ENCODE measurements around the gene SRPK1. TPM values are rescaled to one million over a fixed set of nuclear protein-coding genes. Genes with fewer than 3 reads are reported as not detected.

Gene SRPK1
- total and polyA plus RNA-seq, 2 of the 13 experiments (the other 11 are each of a cell fraction or from before 2014, with no cell fraction given), result 56.4 to 142 TPM

DNA sequence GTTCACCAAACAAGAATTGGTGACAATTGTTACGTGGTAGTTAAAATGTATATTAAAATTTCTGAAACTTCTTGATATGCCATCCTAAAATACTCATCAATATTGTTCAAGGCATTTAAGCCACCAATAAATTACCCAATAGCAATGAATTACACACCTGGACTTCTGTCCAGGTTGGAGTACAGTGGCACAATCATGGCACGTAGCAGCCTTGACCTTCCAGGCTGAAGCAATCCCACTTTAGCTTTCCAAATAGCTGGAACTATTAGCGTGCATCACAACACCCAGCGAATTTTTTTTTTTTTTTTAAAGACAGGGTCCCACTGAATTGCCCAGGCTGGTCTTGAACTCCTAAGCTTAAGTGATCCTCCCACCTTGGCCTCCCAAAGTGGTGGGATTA is 17.2 kb downstream of the SRPK1 start (continued):
- TF ChIP-seq, protein P1, sequence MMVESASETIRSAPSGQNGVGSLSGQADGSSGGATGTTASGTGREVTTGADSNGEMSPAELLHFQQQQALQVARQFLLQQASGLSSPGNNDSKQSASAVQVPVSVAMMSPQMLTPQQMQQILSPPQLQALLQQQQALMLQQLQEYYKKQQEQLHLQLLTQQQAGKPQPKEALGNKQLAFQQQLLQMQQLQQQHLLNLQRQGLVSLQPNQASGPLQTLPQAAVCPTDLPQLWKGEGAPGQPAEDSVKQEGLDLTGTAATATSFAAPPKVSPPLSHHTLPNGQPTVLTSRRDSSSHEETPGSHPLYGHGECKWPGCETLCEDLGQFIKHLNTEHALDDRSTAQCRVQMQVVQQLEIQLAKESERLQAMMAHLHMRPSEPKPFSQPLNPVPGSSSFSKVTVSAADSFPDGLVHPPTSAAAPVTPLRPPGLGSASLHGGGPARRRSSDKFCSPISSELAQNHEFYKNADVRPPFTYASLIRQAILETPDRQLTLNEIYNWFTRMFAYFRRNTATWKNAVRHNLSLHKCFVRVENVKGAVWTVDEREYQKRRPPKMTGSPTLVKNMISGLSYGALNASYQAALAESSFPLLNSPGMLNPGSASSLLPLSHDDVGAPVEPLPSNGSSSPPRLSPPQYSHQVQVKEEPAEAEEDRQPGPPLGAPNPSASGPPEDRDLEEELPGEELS (CRISPR knock-in tag; IDR thresholded peaks at IDR 0.05), result no peak
- TF ChIP-seq ETS1 (CRISPR knock-in tag; IDR thresholded peaks at IDR 0.05), result no peak
- TF ChIP-seq SP2 (CRISPR knock-in tag; IDR thresholded peaks at IDR 0.05), result no peak
- no peak for TF ChIP-seq ZMAT5 (CRISPR knock-in tag; IDR thresholded peaks at IDR 0.05; ENCODE audit: borderline replicate concordance, low read depth)
- TF ChIP-seq PPARG (CRISPR knock-in tag; conservative IDR thresholded peaks at IDR 0.05), result no peak
- no peak for TF ChIP-seq ZZZ3 (CRISPR knock-in tag; IDR thresholded peaks at IDR 0.05; ENCODE audit: borderline replicate concordance)
- no peak for TF ChIP-seq ZNF879 (CRISPR knock-in tag; IDR thresholded peaks at IDR 0.05)
- TF ChIP-seq NFIB (CRISPR knock-in tag; IDR thresholded peaks at IDR 0.05; ENCODE audit: borderline replicate concordance), result no peak
- TF ChIP-seq ZBTB10 (CRISPR knock-in tag; IDR thresholded peaks at IDR 0.05; ENCODE audit: borderline replicate concordance), result no peak
- no peak for TF ChIP-seq TCF7L2 (IDR thresholded peaks at IDR 0.05; ENCODE audit: low read depth, low read length)

Data from HepG2 (cell line).